ENCODE data around the gene RHBDL3. TPM values are rescaled to one million over a fixed set of nuclear protein-coding genes. Genes with fewer than 3 reads are reported as not detected.

RHBDL3 gene
- total RNA-seq, 4 donors from 2014 or later, result not detected

- H3K4me1 ChIP-seq, result no peaks in the 10 kb centered on the region
- TF ChIP-seq, protein P1, sequence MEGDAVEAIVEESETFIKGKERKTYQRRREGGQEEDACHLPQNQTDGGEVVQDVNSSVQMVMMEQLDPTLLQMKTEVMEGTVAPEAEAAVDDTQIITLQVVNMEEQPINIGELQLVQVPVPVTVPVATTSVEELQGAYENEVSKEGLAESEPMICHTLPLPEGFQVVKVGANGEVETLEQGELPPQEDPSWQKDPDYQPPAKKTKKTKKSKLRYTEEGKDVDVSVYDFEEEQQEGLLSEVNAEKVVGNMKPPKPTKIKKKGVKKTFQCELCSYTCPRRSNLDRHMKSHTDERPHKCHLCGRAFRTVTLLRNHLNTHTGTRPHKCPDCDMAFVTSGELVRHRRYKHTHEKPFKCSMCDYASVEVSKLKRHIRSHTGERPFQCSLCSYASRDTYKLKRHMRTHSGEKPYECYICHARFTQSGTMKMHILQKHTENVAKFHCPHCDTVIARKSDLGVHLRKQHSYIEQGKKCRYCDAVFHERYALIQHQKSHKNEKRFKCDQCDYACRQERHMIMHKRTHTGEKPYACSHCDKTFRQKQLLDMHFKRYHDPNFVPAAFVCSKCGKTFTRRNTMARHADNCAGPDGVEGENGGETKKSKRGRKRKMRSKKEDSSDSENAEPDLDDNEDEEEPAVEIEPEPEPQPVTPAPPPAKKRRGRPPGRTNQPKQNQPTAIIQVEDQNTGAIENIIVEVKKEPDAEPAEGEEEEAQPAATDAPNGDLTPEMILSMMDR (IDR thresholded peaks at IDR 0.05 in 4 of 5, conservative IDR thresholded peaks at IDR 0.05 in 1 of 5), result no peak
- TF ChIP-seq POLR2A (IDR thresholded peaks at IDR 0.05), result no peak
- in situ Hi-C loops (cut with MboI; ENCODE audit: low sequenced_read_pairs in 4 of 4), result no loop called here
- H3K4me3 ChIP-seq, result no peak overlapping the region
- no peak for DNase-seq
- intact Hi-C loops (cut with DNase I; ENCODE audit: low total_unique reads), result no loop called here
- H3K27me3 ChIP-seq, result no peaks in the 10 kb centered on the region
- H3K9me3 ChIP-seq, result no peaks in the 10 kb centered on the region
- no peak overlapping the region for H3K27ac ChIP-seq
- H3K36me3 ChIP-seq, result no peaks in the 10 kb centered on the region
- ATAC-seq, result no peak
Measured at GRCh38 chr17:32297424-32297823, 31.8 kb downstream of the RHBDL3 start.

DNA sequence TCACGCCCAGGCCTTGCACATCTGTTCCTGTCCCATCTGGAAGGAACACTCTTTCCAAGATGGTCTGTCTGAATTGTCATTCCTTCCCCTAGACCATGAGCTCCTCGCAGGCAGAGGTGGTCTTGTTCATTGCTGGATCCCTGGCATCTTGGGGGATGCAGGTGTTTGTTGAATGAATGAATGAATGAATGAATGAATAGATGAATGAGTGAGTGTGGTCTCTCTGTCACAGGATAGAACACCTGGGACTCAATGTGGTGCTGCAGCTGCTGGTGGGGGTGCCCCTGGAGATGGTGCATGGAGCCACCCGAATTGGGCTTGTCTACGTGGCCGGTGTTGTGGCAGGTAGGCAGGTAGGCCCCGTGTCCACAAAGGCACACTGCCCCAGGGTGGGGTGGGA is 32.2 kb downstream of the RHBDL3 start:
- H3K9me3 ChIP-seq, result no peaks in the 10 kb centered on the region
- H3K4me3 ChIP-seq, result no peak overlapping the region
- no peaks in the 10 kb centered on the region for H3K4me1 ChIP-seq
- in situ Hi-C loops (cut with MboI; ENCODE audit: low sequenced_read_pairs in 4 of 4), result no loop called here
- no peak overlapping the region for H3K27ac ChIP-seq
- H3K36me3 ChIP-seq, result no peaks in the 10 kb centered on the region
- ATAC-seq (no peak), DNase-seq (no peak)
- H3K27me3 ChIP-seq, result no peaks in the 10 kb centered on the region
- TF ChIP-seq, protein P1 (IDR thresholded peaks at IDR 0.05 in 4 of 5, conservative IDR thresholded peaks at IDR 0.05 in 1 of 5), result no peak
- TF ChIP-seq POLR2A (IDR thresholded peaks at IDR 0.05), result no peak
- intact Hi-C loops (cut with DNase I; ENCODE audit: low total_unique reads), result no loop called here

- ATAC-seq (no peak), DNase-seq (no peak)
- TF ChIP-seq, protein P1 (IDR thresholded peaks at IDR 0.05 in 4 of 5, conservative IDR thresholded peaks at IDR 0.05 in 1 of 5), result no peak
- TF ChIP-seq POLR2A (IDR thresholded peaks at IDR 0.05), result no peak
- in situ Hi-C loops (cut with MboI; ENCODE audit: low sequenced_read_pairs in 4 of 4), result no loop called here
- Histone ChIP-seq H3K9me3 (no peaks in the 10 kb centered on the region), H3K4me3 (no peak overlapping the region), H3K27me3 (no peaks in the 10 kb centered on the region), H3K27ac (no peak overlapping the region), H3K36me3 (no peaks in the 10 kb centered on the region), H3K4me1 (no peaks in the 10 kb centered on the region)
- intact Hi-C loops (cut with DNase I; ENCODE audit: low total_unique reads), result no loop called here
Measured at GRCh38 chr17:32298298-32298697, 32.7 kb downstream of the RHBDL3 start.

GRCh38 chr17:32298721-32299579 is 33.3 kb downstream of the RHBDL3 start:
- no peak for DNase-seq
- no peak for TF ChIP-seq POLR2A (IDR thresholded peaks at IDR 0.05)
- TF ChIP-seq, protein P1 (IDR thresholded peaks at IDR 0.05 in 4 of 5, conservative IDR thresholded peaks at IDR 0.05 in 1 of 5), result no peak

More at GRCh38 chr17:32298721-32299579, 33.3 kb downstream of the RHBDL3 start:
- Histone ChIP-seq H3K27ac (no peak overlapping the region), H3K36me3 (no peaks in the 10 kb centered on the region), H3K4me3 (no peak overlapping the region), H3K27me3 (no peaks in the 10 kb centered on the region), H3K9me3 (no peaks in the 10 kb centered on the region), H3K4me1 (no peaks in the 10 kb centered on the region)
- in situ Hi-C loops (cut with MboI; ENCODE audit: low sequenced_read_pairs in 4 of 4), result no loop called here
- intact Hi-C loops (cut with DNase I; ENCODE audit: low total_unique reads), result no loop called here
- ATAC-seq, result no peak
